Left kidney (tissue), 2 donors: Measurements from ENCODE around the gene ITGA1. TPM values are rescaled to one million over a fixed set of nuclear protein-coding genes. Genes with fewer than 3 reads are reported as not detected.
"Not testable (repeated sequence)": the region's sequence is repeated elsewhere in the genome, so short reads cannot be mapped to it uniquely, and the experiment has no call there.

ENCODE experiments used
- DNase-seq: peaks from one replicate; pipeline ENCODE4 v3.0.0-alpha.2; 2013
- polyA plus RNA-seq: library from polyadenylated mRNA; unstranded; fragments of 120-200 nt; gene quantifications from one replicate; pipeline ENCODE4 v1.2.1, GENCODE V29; 2013; ENCODE audit not compliant: insufficient read length

The ITGA1 gene
- polyA plus RNA-seq, 1 donor = 60.0 TPM

DNA sequence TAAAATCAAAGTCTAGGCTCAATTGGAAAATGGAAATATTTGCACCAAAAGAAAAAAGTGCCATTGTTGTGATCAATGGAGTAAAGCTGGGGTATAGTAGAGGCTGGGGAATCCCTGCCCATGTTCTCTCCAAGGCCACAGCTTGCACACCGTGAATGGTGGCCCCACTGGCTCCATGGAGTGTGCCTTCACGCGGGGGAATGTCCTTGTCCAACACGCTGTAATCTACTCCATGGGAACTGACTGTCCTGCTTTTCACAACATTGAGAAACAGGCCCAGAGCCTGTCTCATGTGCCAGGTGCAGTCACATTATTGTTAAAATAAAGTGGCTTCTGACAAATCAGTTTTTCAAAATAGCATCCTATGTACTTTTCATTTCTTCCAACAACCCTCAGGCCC, 168.3 kb downstream of the ITGA1 start:
- no peak for DNase-seq

- peak; percentile 25 for DNase-seq
These were observed 169.4 kb downstream of the ITGA1 start for GRCh38 chr5:52956915-52957747.

DNA sequence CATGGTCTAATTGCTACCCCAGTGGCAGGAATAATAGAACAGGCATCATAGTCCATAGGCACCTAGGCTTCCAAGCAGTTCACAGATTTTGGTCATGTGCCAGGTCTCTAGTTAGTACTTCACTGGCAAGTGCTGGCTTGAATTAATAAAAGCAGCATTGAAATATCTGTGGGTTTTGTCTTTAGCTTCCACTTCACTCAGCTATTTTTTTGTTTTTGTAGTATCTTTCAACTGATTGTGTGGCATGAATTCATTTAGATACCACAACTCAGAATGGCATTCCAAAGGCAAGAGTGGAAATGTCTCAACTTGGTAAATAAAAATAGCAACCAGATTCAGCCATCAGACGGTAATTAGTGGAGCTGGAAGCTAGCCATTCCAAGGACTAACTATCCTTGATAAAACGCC, 173.6 kb downstream of the ITGA1 start:
- no peak for DNase-seq

DNA sequence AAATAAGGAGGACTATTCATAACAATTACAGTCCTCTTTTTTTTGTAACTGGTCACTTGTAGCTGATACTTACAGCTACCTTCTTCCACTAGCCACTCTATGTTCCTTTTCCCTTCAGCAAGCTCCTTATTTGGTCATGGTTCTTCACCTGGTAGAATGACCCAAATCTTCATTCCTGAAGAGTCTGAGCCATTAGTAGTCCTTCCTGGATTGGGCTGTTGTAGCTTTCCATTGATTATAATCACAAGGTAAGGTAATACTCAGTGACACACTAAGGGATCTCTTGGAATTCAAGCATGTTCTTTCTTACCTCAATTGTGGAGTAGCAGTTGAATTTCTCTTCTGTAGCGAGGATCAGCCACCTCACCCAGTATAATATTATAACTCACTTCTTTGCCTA, 175.9 kb downstream of the ITGA1 start:
- DNase-seq = no peak

DNA sequence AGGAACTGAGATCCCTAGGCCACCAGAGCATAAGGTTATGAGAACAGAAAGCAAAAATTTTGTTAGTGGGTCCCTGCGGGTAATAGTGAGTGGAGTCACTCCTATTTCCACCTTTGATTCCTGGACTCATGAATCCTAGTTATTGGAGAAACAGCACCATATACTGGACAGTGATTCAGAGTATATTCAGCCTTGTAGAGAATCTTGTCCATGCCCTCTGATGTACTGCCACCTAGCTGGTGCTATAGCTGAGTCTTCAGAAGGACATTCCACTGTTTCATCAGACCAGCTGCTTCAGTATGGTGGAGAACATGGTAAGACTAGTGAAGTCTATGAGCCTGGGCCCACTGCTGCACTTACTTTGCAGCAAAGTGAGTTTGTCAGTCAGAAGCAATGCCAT, 176.4 kb downstream of the ITGA1 start:
- DNase-seq = no peak

- not testable (repeated sequence) for DNase-seq
These were observed 188.4 kb downstream of the ITGA1 start for GRCh38 chr5:52976157-52976556.

DNA sequence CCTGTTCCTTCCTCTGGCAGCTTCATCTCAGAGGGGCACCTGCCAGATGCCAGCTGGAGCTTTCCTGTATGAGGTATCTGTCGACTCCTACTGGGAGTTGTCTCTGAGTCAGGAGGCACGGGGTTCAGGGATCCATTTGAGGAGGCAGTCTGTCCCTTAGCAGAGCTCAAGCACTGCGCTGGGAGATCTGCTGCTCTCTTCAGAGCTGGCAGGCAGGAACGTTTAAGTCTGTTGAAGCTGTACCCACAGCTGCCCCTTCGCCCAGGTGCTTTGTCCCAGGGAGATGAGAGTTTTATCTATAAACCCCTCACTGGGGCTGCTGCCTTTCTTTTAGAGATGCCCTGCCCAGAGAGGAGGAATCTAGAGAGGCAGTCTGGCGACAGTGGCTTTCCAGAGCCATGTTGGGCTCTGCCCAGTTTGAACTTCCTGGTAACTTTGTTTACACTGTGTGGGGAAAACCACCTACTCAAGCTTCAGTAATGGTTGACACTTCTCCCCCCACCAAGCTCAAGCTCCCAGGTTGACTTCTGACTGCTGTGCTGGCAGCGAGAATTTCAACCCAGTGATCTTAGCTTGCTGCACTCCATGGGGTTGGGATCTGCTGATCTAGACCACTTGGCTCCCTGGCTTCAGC, 189.7 kb downstream of the ITGA1 start:
- DNase-seq = no peak

GRCh38 chr5:52981507-52981906, 193.8 kb downstream of the ITGA1 start:
- no peak for DNase-seq

- DNase-seq = no peak
These were observed 196.3 kb downstream of the ITGA1 start for GRCh38 chr5:52983731-52984636.

DNA sequence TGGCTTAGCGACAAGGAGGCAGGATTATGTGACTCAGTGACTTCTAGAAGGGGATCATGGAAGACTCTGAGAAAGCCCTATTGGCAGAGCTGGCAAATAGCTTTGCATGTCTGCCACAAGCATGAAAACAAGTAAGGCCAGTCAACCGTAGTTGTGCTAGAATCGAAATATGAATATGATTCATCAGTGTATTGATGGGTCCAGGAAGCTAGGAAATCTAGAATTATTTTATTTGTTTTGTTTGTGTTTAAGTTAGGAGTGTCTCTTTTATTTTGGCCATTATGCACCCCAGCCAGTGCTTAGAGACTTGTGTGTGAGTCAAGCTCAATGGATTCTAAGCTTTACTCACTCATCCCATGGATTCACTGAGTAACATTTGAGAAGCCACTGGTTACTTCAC, 197.6 kb downstream of the ITGA1 start:
- no peak for DNase-seq

DNA sequence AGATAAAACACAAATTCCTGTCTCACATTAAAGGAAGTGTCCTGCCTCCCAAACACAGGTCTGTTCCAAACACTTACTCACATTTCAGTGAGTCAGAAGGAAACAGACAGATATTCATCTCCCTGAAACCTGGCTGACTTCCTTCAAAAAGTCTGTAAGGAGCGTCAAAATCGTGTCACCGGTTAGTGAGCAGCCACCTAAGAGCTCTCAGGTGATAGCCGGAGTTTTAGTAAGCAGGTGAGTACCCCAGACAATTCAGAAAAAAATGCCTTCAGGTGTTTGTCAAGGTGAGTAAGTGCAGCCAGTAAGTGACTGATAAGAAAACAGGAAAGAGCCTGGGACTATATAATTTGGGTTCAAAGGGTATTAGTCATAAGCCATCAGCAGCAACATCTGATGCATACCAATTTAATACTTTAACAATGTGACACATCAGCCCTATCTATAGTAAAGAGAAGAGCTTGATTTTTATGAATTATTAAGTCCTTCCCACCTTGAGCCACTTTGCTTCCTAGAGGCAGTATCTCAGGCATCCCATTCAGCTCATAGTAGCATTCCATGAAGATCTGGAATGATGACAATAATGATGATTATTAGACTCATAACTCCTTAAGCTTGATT, 200.1 kb downstream of the ITGA1 start:
- no peak for DNase-seq

GRCh38 chr5:52988335-52989024, 200.8 kb downstream of the ITGA1 start:
- DNase-seq = no peak

DNA sequence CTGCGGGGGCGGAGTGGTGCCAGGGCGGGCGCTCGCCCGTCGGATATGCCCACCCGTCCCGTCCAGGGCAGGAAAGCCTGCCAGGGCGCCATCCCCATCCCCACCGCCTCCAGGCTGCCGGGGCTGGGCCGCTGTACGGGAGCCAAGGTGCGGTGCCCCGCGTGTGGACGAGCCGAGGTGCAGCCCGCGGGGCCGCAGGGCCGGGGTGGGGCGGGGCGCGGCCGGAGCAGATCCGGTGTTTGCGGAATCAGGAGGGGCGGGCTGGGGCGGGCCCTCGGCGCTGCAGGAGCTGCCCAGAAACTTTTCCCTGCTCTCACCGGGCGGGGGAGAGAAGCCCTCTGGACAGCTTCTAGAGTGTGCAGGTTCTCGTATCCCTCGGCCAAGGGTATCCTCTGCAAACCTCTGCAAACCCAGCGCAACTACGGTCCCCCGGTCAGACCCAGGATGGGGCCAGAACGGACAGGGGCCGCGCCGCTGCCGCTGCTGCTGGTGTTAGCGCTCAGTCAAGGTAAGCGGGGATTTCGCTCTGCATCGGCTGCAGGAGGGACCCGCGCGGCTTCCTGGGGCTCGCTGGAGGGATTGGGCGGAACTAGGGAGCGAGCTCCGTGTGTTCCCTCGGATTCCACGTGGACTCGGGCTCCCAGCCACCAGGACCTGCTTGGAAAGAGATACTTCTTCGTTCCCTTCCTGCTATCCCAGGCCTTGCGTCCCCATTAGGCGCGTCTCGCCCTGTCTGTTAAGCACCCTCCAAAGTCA, 201.5 kb downstream of the ITGA1 start, which contains the start of gene ITGA2:
Gene ITGA2, plus strand, starts transcription at position 328 of the 756 bp plus-strand sequence. Its CDS starts 117 bp downstream, at position 445.
- no peak for DNase-seq

- DNase-seq = peak; percentile 54
These were observed 202.2 kb downstream of the ITGA1 start for GRCh38 chr5:52989781-52990527.

GRCh38 chr5:52990528-52990925, 202.8 kb downstream of the ITGA1 start:
- DNase-seq = no peak

- DNase-seq = no peak
These were observed 205.7 kb downstream of the ITGA1 start for GRCh38 chr5:52993367-52993766.

DNA sequence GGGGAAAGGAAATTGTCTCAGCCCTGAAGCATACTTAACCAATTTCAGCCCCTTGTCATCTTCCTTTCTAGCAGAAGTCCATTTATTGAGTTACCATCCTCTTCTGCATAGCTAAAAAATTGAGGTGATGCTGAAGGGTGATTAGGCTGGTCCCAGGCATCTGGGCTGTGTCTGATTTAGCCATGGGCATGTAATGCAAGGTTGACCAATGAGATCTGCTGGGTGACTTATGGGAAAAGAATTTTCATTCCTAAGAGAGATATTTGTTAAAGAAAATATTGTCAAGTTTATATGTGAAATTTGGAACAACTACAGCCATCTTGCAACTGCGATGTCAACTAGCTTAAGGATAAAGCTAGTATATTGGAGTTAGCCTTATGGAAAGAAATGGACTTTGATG, 206.6 kb downstream of the ITGA1 start:
- DNase-seq = no peak

GRCh38 chr5:52995095-52995494, 207.4 kb downstream of the ITGA1 start:
- no peak for DNase-seq

- DNase-seq = no peak
These were observed 208.2 kb downstream of the ITGA1 start for GRCh38 chr5:52995914-52996313.

GRCh38 chr5:52996979-52997378, 209.3 kb downstream of the ITGA1 start:
- DNase-seq = no peak
